MM.1S (cell line): ENCODE results near the gene ZKSCAN3.

Experiments
- EZH2 ChIP-seq: fragments of 300-600 bp; sonication (generic); optimal IDR thresholded peaks from 2 replicates; pipeline ENCODE3; 2017; ENCODE audit warnings: low read depth, mild to moderate bottlenecking, antibody characterized with exemption, low read length, mixed read lengths
- TF ChIP-seq, protein P1 (sequence below): fragments of 300-600 bp; sonication (generic); IDR thresholded peaks from 2 replicates; pipeline ENCODE4 v1.5.1; 2016; ENCODE audit warnings: antibody characterized with exemption, low read length, mixed read lengths

- no peak for TF ChIP-seq EZH2
- TF ChIP-seq, protein P1, sequence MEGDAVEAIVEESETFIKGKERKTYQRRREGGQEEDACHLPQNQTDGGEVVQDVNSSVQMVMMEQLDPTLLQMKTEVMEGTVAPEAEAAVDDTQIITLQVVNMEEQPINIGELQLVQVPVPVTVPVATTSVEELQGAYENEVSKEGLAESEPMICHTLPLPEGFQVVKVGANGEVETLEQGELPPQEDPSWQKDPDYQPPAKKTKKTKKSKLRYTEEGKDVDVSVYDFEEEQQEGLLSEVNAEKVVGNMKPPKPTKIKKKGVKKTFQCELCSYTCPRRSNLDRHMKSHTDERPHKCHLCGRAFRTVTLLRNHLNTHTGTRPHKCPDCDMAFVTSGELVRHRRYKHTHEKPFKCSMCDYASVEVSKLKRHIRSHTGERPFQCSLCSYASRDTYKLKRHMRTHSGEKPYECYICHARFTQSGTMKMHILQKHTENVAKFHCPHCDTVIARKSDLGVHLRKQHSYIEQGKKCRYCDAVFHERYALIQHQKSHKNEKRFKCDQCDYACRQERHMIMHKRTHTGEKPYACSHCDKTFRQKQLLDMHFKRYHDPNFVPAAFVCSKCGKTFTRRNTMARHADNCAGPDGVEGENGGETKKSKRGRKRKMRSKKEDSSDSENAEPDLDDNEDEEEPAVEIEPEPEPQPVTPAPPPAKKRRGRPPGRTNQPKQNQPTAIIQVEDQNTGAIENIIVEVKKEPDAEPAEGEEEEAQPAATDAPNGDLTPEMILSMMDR, result no peak
These were observed 40.9 kb downstream of the ZKSCAN3 start for GRCh38 chr6:28390688-28391087.
